DND-41 (cell line): ENCODE results near the gene GLCE.

Experiments
- ATAC-seq: fragments of 200-7000 bp; cut with Tn5 transposase; 3 replicates; pipeline ENCODE4 v1.9.1; 2021; ENCODE audit warnings: low read depth; ENCODE audit not compliant: insufficient read depth
- DNase-seq: peaks from one replicate; pipeline ENCODE4 v3.0.0-alpha.2; 2020
- H2AFZ ChIP-seq: 2 replicates; pipeline ENCODE4 v1.6.0; 2012; ENCODE audit warnings: low read depth, low read length
- H3K27ac ChIP-seq: 2 replicates; pipeline ENCODE4 v1.5.1; 2012; ENCODE audit warnings: low read length, inconsistent platforms
- H3K27me3 ChIP-seq: fragments of 200-600 bp; sonication (generic); 2 replicates; pipeline ENCODE4 v1.6.0; 2012; ENCODE audit warnings: low read length, mild to moderate bottlenecking, inconsistent platforms; ENCODE audit not compliant: insufficient read depth, poor library complexity
- H3K36me3 ChIP-seq: 2 replicates; pipeline ENCODE4 v1.5.1; 2012; ENCODE audit warnings: low read length, inconsistent platforms; ENCODE audit not compliant: insufficient read depth
- H3K4me1 ChIP-seq: 2 replicates; pipeline ENCODE4 v1.5.1; 2012; ENCODE audit warnings: mild to moderate bottlenecking, low read length; ENCODE audit not compliant: insufficient read depth
- H3K4me2 ChIP-seq: 2 replicates; pipeline ENCODE4 v1.6.0; 2012; ENCODE audit warnings: mild to moderate bottlenecking, moderate library complexity, low read length, inconsistent platforms; ENCODE audit not compliant: insufficient read depth
- H3K4me3 ChIP-seq, 2 experiments: fragments of 200-600 bp in 1 of 2; shearing (Covaris generic) in 1 of 2; 2 replicates each; pipeline ENCODE4 v1.5.1; 2012 to 2016; ENCODE audit warnings: inconsistent platforms in 2 of 2, low read length in 2 of 2, mild to moderate bottlenecking in 2 of 2, low read depth in 1 of 2, moderate library complexity in 1 of 2
- H3K79me2 ChIP-seq: 2 replicates; pipeline ENCODE4 v1.6.0; 2012; ENCODE audit warnings: low read length, inconsistent platforms; ENCODE audit not compliant: insufficient read depth
- H3K9ac ChIP-seq: 2 replicates; pipeline ENCODE4 v1.6.0; 2012; ENCODE audit warnings: low read depth, mild to moderate bottlenecking, inconsistent platforms, low read length, moderate library complexity
- H3K9me3 ChIP-seq: 2 replicates; pipeline ENCODE4 v1.5.1; 2012; ENCODE audit warnings: low read length, moderate library complexity, mild to moderate bottlenecking, inconsistent platforms; ENCODE audit not compliant: insufficient read depth, severe bottlenecking
- H4K20me1 ChIP-seq: 2 replicates; pipeline ENCODE4 v1.6.0; 2012; ENCODE audit warnings: low read length; ENCODE audit not compliant: insufficient read depth
- EZH2 ChIP-seq: IDR thresholded peaks from 3 replicates; pipeline ENCODE4 v1.6.1; 2012; ENCODE audit warnings: borderline replicate concordance, low read depth, mild to moderate bottlenecking, moderate library complexity, low read length, inconsistent platforms; ENCODE audit not compliant: severe bottlenecking
- TF ChIP-seq, protein P1 (sequence below): IDR thresholded peaks from 2 replicates; pipeline ENCODE4 v1.5.1; 2012; ENCODE audit warnings: borderline replicate concordance, low read length, moderate library complexity, mild to moderate bottlenecking; ENCODE audit not compliant: poor library complexity, severe bottlenecking; ENCODE audit errors: extremely low read depth

Gene GLCE

DNA sequence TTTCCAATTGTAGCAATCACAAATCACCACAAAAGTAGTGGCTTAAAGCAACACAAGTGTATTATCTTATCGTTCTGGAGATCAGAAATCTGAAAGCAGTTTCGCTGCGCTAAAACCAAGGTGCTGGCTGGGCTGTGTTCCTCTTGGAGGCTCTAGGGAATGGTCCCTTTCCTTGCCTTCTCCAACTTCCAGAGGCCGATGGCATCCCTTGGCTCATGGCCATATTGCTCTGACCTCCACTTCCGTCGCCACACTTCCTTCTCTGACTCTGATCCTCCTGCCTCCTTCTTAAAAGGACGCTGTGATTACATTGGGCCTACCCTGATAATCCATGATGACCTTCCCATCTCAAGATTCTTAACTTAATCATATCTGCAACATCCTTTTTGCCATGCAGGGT lies 127.6 kb downstream of the GLCE start:
- H2AFZ ChIP-seq: no peak overlapping the region
- H3K36me3 ChIP-seq: no peaks in the 10 kb centered on the region
- H3K4me3 ChIP-seq: no peak overlapping the region
- no peak overlapping the region for H3K4me2 ChIP-seq
- DNase-seq (no peak), ATAC-seq (no peak)
- H3K27me3 ChIP-seq: peaks cover 4% of the 10 kb centered on the region
- H3K27ac ChIP-seq: no peak overlapping the region
- no peak for TF ChIP-seq EZH2
- TF ChIP-seq, protein P1, sequence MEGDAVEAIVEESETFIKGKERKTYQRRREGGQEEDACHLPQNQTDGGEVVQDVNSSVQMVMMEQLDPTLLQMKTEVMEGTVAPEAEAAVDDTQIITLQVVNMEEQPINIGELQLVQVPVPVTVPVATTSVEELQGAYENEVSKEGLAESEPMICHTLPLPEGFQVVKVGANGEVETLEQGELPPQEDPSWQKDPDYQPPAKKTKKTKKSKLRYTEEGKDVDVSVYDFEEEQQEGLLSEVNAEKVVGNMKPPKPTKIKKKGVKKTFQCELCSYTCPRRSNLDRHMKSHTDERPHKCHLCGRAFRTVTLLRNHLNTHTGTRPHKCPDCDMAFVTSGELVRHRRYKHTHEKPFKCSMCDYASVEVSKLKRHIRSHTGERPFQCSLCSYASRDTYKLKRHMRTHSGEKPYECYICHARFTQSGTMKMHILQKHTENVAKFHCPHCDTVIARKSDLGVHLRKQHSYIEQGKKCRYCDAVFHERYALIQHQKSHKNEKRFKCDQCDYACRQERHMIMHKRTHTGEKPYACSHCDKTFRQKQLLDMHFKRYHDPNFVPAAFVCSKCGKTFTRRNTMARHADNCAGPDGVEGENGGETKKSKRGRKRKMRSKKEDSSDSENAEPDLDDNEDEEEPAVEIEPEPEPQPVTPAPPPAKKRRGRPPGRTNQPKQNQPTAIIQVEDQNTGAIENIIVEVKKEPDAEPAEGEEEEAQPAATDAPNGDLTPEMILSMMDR: no peak
- H3K4me1 ChIP-seq: no peaks in the 10 kb centered on the region
- no peaks in the 10 kb centered on the region for H4K20me1 ChIP-seq
- no peaks in the 10 kb centered on the region for H3K79me2 ChIP-seq
- H3K9ac ChIP-seq: no peak overlapping the region
- H3K9me3 ChIP-seq: no peaks in the 10 kb centered on the region

DNA sequence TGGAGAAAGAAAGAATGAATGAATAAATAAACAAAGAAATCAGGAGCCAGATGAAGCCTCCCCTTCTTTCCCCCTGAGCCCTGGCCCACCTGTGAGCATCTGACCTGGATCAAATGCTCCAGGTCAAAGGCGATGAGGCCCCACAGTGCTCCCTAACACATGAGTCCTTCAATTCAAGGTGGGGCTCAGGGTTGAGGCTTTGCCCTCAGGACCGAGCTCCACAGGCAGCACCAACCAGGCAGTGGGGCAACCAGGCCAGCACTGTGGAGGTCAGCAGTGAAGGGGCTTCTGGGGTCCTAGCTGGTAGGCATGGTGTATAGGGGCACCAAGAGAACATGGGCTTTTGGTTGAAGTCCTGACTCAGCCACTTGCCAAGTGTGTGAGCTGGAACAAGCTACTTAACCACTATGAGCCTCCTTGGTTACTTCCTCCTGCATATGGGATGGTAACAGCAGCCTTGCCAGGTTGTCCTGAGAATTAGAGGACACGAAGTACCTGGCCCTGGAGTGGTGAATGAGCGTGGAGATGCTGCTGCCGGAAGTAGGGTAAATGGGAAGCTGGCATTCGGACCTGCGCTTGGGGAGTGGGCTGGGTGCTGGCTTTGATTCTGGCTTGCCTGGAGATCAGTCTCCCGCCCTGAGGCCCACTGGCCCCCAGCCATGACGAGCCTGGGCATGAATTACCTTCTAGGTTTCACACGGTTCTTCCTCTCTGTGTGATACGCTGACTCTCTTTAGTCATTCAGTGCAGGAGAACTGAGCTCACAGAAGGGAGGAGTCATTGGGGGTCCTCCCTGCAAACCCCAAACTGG lies 128.3 kb downstream of the GLCE start:
- H3K4me1 ChIP-seq: no peaks in the 10 kb centered on the region
- peaks cover 4% of the 10 kb centered on the region for H3K27me3 ChIP-seq
- no peaks in the 10 kb centered on the region for H3K36me3 ChIP-seq
- TF ChIP-seq EZH2: no peak
- TF ChIP-seq, protein P1: no peak
- H3K4me2 ChIP-seq: no peak overlapping the region
- H3K27ac ChIP-seq: no peak overlapping the region
- ATAC-seq (no peak), DNase-seq (no peak)
- H3K9ac ChIP-seq: no peak overlapping the region
- no peaks in the 10 kb centered on the region for H3K9me3 ChIP-seq
- no peak overlapping the region for H2AFZ ChIP-seq
- no peak overlapping the region for H3K4me3 ChIP-seq
- no peaks in the 10 kb centered on the region for H3K79me2 ChIP-seq
- H4K20me1 ChIP-seq: no peaks in the 10 kb centered on the region

- Histone ChIP-seq H3K4me3 (no peak overlapping the region), H3K27me3 (peaks cover 4% of the 10 kb centered on the region), H4K20me1 (no peaks in the 10 kb centered on the region), H3K9ac (no peak overlapping the region), H3K9me3 (no peaks in the 10 kb centered on the region), H3K4me1 (no peaks in the 10 kb centered on the region), H3K27ac (no peak overlapping the region), H3K36me3 (no peaks in the 10 kb centered on the region), H3K79me2 (no peaks in the 10 kb centered on the region), H3K4me2 (no peak overlapping the region), H2AFZ (no peak overlapping the region)
- no peak for TF ChIP-seq EZH2
- TF ChIP-seq, protein P1: no peak
- ATAC-seq: no peak
- no peak for DNase-seq
These were observed 129.1 kb downstream of the GLCE start for GRCh38 chr15:69289342-69290146.
